ENCODE measurements around the gene S1PR2.
"Not testable (repeated sequence)": the region's sequence is repeated elsewhere in the genome, so short reads cannot be mapped to it uniquely, and the experiment has no call there.

Gene S1PR2

DNA sequence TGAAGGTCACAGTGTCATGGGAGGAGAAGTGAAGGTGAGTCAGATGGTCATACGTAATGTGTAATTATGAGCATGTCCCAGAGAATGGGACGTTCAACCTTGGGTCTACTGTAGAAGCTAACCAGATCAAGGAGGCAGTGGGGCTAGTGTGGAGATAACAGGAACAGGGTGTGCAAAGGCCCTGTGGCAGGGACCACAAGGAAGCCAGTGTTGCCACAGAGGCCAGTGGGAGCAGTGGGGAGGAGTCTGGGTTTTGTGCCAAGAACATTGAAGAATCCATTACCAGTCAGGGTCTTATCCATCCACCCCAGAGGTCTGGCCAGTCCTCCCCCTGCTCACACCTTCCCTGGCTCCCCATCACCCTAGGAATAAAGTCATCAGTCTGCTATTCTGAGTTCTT lies 24.2 kb upstream of the S1PR2 start:
- DNase-seq, result no peak

DNA sequence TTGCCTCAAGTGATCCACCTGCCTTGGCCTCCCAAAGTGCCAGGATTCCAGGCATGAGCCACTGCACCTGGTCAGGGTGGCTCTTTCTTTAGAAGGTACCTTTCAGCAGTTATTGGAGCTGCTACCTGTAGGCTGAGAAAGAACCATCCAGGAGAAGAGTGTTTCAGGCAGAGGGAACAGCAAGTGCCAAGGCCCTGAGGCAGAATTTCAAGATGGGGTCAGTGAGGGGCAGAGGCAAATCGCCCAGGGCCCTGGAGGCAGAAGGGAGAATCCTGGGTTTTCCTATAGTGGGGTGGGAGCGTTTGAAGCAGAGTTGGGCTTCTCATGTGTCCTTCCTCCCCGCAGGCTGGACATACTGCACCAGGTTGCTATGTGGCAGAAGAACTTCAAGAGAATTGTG lies 23.1 kb upstream of the S1PR2 start:
- DNase-seq, result no peak

DNA sequence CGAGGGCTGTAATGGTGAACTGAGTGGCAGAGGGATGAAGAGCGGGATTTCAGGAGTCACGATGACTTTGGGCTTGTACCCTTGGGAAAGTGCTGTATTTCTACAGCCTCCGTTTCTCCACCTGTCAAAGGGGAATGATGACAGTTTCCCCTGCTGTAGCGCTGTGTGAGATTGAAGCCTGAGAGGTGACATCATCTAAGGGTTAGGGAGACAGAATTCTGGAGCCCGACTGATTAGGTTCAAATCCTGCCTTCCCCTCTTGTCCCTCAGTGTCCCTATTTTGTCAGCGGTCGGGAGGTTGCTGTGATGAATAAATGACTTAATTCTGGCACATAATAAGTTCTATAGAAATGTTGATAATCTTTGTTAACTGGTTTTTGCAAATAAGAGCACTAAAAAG lies 21.6 kb upstream of the S1PR2 start:
- no peak for DNase-seq

DNA sequence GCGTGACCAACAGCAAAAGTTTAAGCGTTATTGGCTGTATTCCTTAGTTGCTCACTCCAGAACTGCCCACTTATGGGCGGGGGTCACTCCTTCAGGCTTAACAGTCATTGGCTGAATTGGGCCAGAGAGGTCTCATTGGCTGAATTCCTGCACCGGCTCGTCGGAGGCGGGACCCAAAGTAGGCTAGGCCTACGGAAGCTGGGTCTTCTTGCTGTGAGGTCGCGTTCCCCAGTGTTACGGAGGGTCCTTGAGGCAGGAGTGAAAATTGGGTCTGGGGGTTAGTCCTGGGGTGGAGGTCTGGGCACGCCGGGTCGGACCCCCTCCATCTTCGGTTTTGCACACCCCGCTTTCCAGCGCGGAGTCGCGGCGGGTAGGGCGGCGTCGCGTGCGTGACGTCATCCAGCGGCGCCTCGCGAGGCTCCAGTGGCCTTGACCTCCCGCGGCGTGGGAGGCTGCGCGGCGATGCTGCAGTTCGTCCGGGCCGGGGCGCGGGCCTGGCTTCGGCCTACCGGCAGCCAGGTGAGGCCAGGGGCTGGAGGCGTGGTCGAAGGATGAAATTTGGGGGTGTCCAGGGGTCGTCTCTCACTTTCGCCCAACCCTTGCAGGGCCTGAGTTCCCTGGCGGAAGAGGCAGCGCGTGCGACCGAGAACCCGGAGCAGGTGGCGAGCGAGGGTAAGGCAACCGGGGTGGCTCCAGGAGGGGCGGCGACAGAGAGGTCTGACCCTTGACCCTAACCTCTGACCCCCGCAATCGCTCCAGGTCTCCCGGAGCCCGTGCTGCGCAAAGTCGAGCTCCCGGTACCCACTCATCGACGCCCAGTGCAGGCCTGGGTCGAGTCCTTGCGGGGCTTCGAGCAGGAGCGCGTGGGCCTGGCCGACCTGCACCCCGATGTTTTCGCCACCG lies 20.9 kb upstream of the S1PR2 start, which contains the start of gene MRPL4:
MRPL4 (plus strand) TSS at position 423 of the 903 bp plus-strand sequence; CDS start at position 463, 40 bp downstream.
- peak; percentile 100 for DNase-seq

DNA sequence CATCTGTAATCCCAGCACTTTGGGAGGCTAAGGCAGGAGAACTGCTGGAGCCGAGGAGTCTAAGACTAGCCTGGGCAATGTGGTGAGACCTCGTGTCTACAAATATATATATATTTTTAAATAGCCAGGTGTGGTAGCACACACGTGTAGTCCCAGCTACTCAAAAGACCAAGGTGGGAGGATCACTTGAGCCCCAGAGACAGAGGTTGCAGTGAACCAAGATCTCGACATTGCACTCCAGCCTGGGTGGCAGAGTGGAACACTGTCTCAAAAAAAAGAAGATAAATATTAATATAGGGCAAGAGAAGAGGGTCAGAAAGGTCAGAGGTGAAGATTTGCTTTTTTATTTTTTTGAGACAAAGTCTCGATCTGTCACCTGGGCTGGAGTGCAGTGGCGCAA lies 15.4 kb upstream of the S1PR2 start:
- DNase-seq, result no peak

- no peak for DNase-seq
These were observed 14.2 kb upstream of the S1PR2 start for GRCh38 chr19:10245189-10245939.

GRCh38 chr19:10243606-10244005 lies 12.5 kb upstream of the S1PR2 start:
- DNase-seq, result no peak

- not testable (repeated sequence) for DNase-seq
These were observed 10.8 kb upstream of the S1PR2 start for GRCh38 chr19:10241826-10242449.

DNA sequence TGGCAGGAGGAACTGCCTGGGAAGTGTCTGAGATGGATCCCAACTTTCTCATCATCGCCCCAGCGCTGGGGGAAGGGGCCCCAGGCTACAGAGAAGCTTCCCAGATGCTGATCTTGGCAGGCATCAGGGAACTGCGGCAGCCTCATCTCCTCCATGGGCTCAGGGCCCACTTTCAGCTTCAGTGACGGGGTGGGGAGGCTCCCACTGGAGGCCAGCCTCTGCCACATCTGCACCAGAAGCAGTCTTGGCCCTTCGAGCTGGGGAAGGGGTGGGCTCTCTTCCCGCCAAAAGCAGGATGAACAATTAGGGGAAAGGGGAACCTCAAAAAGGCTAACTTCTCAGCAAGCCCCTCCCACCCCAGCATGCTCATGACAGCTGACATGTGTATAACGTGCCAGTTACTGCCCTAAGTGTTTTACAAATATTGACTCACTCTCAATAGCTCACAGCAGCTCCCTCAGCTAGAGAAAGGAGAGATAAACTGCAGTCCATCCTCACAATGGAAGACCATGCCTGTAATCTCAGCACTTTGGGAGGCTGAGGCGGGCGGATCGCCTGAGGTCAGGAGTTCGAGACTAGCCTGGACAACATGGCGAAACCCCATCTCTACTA lies 7.1 kb upstream of the S1PR2 start:
- DNase-seq, result peak; percentile 26

DNA sequence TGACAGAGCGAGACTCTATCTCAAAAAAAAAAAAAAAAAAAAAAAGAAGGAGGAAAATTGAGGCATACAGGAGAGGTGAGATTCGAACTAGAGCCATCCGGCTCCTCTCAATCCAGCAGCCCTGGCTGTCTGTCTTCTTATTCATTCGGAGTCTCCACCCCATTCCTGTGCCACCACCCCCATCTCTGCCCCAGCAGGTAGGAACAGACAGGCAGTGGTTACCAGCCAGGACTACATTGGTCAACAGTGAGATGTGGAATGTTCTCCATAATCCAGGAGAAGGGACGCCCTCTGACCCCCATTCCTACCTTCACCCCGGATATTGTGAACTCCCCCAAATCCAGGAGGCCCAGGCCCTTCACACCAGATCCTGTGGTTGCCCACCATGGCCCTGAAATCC lies 6.6 kb upstream of the S1PR2 start:
- no peak for DNase-seq

GRCh38 chr19:10235409-10235808 lies 4.3 kb upstream of the S1PR2 start:
- DNase-seq, result not testable (repeated sequence)

DNA sequence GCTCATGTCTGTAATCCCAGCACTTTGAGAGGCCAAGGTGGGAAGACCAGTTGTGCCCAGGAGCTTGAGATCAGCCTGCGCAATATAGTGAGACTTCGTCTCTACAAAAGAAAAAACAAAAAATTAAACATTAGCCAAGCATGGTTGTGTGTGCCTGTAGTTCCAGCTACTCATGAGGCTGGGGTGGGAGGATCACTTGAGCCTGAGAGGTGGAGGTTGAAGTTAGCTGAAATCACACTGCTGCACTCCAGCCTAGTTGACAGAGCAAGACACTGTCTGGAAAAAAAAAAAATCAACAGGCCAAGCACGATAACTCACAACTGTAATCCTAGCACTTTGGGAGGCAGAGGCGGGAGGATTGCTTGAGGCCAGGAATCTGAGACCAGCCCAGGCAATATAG lies 3.9 kb upstream of the S1PR2 start:
- no peak for DNase-seq

DNA sequence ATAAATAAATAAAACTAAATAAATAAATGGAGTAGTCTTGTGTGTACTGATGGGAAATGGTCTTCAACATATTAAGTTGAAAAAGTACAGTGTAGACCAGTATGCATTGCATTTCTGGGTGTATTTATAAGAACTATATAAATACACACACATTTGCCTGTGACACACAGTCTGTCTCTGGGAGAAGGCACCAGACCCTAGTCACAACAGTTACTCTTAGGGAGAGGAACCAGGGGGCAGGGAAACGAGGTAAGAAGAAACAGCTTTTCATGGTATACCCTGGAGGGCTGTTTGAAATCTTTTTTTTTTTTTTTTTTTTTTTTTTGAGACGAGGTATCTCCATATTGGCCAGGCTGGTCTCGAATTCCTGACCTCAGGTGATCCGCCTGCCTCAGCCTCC lies 2.8 kb upstream of the S1PR2 start:
- no peak for DNase-seq

DNA sequence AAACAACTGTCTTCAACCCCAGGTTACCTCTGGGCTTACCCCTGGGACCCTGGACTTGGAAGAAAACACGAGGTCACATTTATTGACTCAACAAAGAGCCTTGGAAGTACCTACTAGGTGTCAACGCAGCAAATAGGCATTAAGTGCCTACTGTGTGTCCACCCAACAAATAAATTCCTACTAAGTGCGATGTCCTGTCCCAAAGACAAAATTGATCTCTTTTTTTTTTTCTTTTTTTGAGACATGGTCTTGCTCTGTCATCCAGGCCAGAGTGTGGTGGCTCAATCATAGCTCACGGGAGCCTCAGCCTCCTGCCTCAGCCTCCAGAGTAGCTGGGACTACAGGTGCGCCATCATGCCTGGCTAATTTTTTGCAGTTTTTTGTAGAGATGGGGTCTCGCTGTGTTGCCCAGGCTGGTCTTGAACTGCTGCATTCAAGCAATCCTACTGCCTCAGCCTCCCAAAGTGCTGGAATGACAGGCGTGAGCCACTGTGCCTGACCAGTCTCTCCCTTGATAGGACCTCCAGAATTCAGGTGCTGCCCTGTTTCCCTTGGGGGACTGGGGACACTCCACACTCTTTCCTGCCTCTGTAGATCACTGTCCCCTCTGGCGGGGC lies 589 bp upstream of the S1PR2 start:
- DNase-seq, result no peak

- peak; percentile 67 for DNase-seq
These were observed 814 bp downstream of the S1PR2 start for GRCh38 chr19:10230173-10230860.

GRCh38 chr19:10228920-10229319 lies 2.2 kb downstream of the S1PR2 start:
- DNase-seq, result peak; percentile 11

GRCh38 chr19:10228393-10228792 lies 2.7 kb downstream of the S1PR2 start:
- no peak for DNase-seq

DNA sequence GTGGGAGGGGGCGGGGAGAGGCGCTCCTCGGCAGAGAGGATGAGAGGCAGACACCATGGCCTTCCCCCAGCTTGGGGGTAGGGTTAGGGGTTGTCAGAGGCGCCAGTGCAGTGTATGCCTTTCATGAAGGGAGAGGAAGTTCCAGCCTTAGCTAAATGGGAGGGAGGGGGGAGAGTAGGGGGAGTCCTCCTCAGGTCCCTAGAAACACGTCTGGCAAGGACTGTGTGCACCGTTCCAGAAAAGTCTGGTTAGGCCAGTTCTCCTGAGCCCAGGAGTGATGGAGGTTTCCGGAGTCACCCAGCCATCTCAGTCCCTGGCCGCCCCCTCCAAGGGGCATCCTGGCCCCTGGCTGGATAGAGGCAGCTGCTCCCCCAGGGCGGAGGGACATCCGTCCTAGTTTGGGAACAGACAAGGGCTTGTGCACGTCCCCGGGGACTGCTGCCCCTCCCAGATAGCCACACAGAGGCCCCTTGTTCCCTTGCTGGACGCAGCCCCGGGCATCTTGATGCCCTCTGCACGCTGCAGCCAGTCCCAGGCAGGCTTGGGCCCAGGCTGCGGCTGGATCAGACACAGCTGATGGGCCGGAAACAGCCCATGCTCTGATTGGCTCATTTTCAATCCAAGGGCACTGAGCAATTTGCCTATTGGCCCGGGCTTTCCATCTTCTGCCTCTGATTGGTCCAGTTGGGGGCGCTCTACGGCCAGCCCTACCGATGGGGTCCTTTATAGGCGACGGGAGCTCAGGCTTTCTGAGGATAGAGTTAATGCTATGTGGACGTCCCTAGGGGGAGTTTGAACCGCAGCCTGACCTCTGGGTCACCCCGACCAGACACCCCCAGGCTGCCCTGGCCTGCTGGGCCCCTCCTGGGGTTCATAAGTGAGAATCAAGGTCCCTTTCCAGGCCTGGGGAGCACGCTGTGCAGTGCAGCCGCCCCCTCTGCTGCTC lies 3.8 kb downstream of the S1PR2 start:
- DNase-seq, result peak; percentile 72

DNA sequence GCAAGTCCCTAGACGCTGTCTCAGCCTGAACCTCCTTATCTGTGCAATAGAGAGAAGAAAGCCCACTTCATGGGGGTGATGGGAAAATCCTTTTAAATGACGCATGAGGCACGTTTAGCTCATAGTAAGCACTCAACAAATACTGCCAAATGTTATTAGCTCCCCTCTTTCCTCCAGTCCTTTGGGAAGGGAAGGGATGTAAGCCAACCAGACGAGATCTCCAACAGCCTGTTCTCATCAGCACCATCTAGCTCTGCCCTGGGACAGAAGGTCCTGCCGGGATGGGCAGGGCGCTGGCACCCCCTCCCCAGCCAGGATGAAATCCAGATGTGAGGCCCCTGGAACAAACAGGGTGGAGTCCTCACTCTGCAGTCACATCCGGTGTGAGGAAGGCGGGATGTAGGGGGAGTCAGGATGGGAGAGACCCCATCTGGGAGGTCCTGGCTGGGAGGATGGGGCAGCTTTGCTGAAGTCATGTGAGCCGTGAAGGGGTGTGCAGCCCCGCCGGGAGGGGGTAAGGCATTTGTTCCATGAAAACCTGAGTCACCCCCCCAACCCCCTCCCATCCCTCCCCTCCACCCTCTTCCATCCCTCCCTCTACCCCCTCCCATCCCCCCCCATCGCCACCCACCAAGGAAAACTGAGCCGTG lies 4.6 kb downstream of the S1PR2 start:
- peak; percentile 64 for DNase-seq

- DNase-seq, result no peak
These were observed 5.1 kb downstream of the S1PR2 start for GRCh38 chr19:10226021-10226375.
